Ascending aorta (tissue), 2 donors: ENCODE data around the gene ZNF362. TPM values are rescaled to one million over a fixed set of nuclear protein-coding genes. Genes with fewer than 3 reads are reported as not detected.

Source experiments
- DNase-seq, 2 donors: peaks; one replicate each; pipeline ENCODE4 v3.0.0-alpha.2; 2019; ENCODE audit warnings: low spot score in 2 of 2
- H3K27ac ChIP-seq, 2 donors: fragments of 200-600 bp; sonication (generic); one replicate each; pipeline ENCODE4 v1.5.1; 2016 to 2017; ENCODE audit warnings: mild to moderate bottlenecking in 1 of 2
- H3K27me3 ChIP-seq: fragments of 200-600 bp; sonication (generic); one replicate; pipeline ENCODE4 v1.5.1; 2017
- H3K36me3 ChIP-seq, 2 donors: fragments of 200-600 bp; sonication (generic); one replicate each; pipeline ENCODE4 v1.5.1; 2016
- H3K4me1 ChIP-seq, 2 donors: fragments of 200-600 bp; sonication (generic); one replicate each; pipeline ENCODE4 v1.5.1; 2016 to 2017; ENCODE audit warnings: mild to moderate bottlenecking in 1 of 2
- H3K4me3 ChIP-seq, 2 donors: fragments of 200-600 bp; sonication (generic); one replicate each; pipeline ENCODE4 v1.5.1; 2016 to 2017; ENCODE audit warnings: mild to moderate bottlenecking in 1 of 2
- H3K9me3 ChIP-seq, 2 donors: fragments of 200-600 bp; sonication (generic); one replicate each; pipeline ENCODE4 v1.5.1; 2016
- intact Hi-C: fragments of 100-400 bp; cut with DNase I; formaldehyde crosslinking; loops from one replicate; pipeline ENCODE4 v1.15.1; 2023
- total RNA-seq: library from RNA; depleted of rRNA; stranded (reverse); fragments of >200 nt; gene quantifications from one replicate; pipeline ENCODE4 v1.1.0, GENCODE V29; 2016
- TF ChIP-seq, protein P1 (sequence below), 3 experiments: fragments of 200-600 bp in 2 of 3; fragments of 450-650 bp in 1 of 3; sonication (generic) in 2 of 3; IDR thresholded peaks; one replicate each; pipeline ENCODE4 v1.5.1; 2016 to 2019; ENCODE audit warnings: antibody characterized with exemption in 3 of 3, mild to moderate bottlenecking in 1 of 3, moderate library complexity in 1 of 3

The ZNF362 gene
- total RNA-seq, 1 donor from 2014 or later = 34.4 TPM

- no peaks in the 10 kb centered on the region for H3K27me3 ChIP-seq
- no peak for DNase-seq
- TF ChIP-seq, protein P1, sequence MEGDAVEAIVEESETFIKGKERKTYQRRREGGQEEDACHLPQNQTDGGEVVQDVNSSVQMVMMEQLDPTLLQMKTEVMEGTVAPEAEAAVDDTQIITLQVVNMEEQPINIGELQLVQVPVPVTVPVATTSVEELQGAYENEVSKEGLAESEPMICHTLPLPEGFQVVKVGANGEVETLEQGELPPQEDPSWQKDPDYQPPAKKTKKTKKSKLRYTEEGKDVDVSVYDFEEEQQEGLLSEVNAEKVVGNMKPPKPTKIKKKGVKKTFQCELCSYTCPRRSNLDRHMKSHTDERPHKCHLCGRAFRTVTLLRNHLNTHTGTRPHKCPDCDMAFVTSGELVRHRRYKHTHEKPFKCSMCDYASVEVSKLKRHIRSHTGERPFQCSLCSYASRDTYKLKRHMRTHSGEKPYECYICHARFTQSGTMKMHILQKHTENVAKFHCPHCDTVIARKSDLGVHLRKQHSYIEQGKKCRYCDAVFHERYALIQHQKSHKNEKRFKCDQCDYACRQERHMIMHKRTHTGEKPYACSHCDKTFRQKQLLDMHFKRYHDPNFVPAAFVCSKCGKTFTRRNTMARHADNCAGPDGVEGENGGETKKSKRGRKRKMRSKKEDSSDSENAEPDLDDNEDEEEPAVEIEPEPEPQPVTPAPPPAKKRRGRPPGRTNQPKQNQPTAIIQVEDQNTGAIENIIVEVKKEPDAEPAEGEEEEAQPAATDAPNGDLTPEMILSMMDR (IDR thresholded peaks at IDR 0.05) = no peak
- H3K36me3 ChIP-seq = peaks cover 20 to 37% of the 10 kb centered on the region in 2 donors
- no peak overlapping the region for H3K4me3 ChIP-seq
- peaks cover 0 to 49% of the 10 kb centered on the region in 2 donors for H3K4me1 ChIP-seq
- no peaks in the 10 kb centered on the region for H3K9me3 ChIP-seq
- H3K27ac ChIP-seq = peak overlapping the region; percentile 28 to 36
- intact Hi-C loops = no loop called here
Measured at GRCh38 chr1:33272930-33273329, 16.6 kb downstream of the ZNF362 start.

DNA sequence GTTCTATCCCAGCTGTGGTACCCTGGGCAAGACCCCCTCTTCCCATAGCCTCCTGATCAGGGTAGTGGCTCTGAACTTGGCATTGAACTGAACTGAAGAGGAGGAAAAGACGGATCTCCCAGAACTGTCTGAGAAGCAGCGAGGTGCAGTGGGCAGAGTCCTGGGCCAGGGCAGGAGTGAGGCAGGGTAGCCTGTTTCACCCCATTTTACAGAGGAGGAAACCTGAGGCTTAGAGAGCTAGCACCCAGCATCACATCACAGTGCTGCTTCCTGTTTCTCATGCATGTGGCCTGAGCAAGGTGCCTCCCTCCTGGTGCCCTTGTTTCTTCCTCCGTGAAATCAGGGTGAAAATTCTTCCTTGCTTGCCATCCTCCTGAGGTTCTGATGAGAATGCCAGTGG lies 17.1 kb downstream of the ZNF362 start:
- no peaks in the 10 kb centered on the region for H3K27me3 ChIP-seq
- H3K36me3 ChIP-seq = peaks cover 20 to 42% of the 10 kb centered on the region in 2 donors
- TF ChIP-seq, protein P1 (IDR thresholded peaks at IDR 0.05) = no peak
- peak overlapping the region; percentile 36 to 39 for H3K27ac ChIP-seq
- H3K9me3 ChIP-seq = no peaks in the 10 kb centered on the region
- no peak for DNase-seq
- intact Hi-C loops = no loop called here
- H3K4me3 ChIP-seq = no peak overlapping the region
- peaks cover 0 to 45% of the 10 kb centered on the region in 2 donors for H3K4me1 ChIP-seq

GRCh38 chr1:33273961-33274371 lies 17.7 kb downstream of the ZNF362 start:
- H3K27ac ChIP-seq = peak overlapping the region; percentile 36 to 39
- intact Hi-C loops = no loop called here
- peaks cover 0 to 40% of the 10 kb centered on the region in 2 donors for H3K4me1 ChIP-seq
- H3K27me3 ChIP-seq = no peaks in the 10 kb centered on the region
- DNase-seq = no peak
- TF ChIP-seq, protein P1 (IDR thresholded peaks at IDR 0.05) = no peak
- H3K9me3 ChIP-seq = no peaks in the 10 kb centered on the region
- H3K4me3 ChIP-seq = no peak overlapping the region
- H3K36me3 ChIP-seq = peaks cover 20 to 48% of the 10 kb centered on the region in 2 donors

DNA sequence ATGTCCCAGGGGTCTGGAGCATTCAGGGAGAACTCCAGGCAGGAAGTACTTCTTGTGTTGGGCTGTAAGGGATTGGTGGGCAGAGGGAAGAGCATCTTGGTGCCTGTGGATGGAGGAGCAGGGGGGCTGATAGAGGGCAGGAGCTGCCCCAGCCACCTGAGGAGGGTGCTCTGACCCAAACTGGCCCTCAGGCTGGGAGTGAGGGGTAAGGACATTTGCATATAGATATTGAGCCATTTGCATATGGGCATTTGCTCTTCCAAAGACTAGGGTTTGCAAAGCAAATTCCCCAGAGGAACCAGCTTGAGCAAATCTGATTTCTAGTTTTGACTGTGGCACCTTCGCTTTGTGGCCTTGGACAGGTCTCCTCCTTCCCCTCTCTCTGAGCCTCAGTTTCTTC lies 18.2 kb downstream of the ZNF362 start:
- TF ChIP-seq, protein P1 (IDR thresholded peaks at IDR 0.05) = no peak
- no peaks in the 10 kb centered on the region for H3K9me3 ChIP-seq
- no peak overlapping the region for H3K4me3 ChIP-seq
- H3K27ac ChIP-seq = peak overlapping the region in 1 of 2 donors; percentile 39
- intact Hi-C loops = no loop called here
- DNase-seq = no peak
- H3K27me3 ChIP-seq = no peaks in the 10 kb centered on the region
- peaks cover 20 to 50% of the 10 kb centered on the region in 2 donors for H3K36me3 ChIP-seq
- peaks cover 0 to 35% of the 10 kb centered on the region in 2 donors for H3K4me1 ChIP-seq

GRCh38 chr1:33275195-33275594 lies 18.9 kb downstream of the ZNF362 start:
- H3K4me3 ChIP-seq = no peak overlapping the region
- H3K27ac ChIP-seq = peak overlapping the region; percentile 14 to 39
- H3K4me1 ChIP-seq = peaks cover 0 to 30% of the 10 kb centered on the region in 2 donors
- TF ChIP-seq, protein P1 (IDR thresholded peaks at IDR 0.05) = no peak
- DNase-seq = no peak
- H3K27me3 ChIP-seq = no peaks in the 10 kb centered on the region
- H3K36me3 ChIP-seq = peaks cover 26 to 53% of the 10 kb centered on the region in 2 donors
- H3K9me3 ChIP-seq = no peaks in the 10 kb centered on the region
- intact Hi-C loops = no loop called here
